ENCODE measurements around the gene RAB43.
"Not testable (repeated sequence)": the region's sequence is repeated elsewhere in the genome, so short reads cannot be mapped to it uniquely, and the experiment has no call there.

The RAB43 gene

DNA sequence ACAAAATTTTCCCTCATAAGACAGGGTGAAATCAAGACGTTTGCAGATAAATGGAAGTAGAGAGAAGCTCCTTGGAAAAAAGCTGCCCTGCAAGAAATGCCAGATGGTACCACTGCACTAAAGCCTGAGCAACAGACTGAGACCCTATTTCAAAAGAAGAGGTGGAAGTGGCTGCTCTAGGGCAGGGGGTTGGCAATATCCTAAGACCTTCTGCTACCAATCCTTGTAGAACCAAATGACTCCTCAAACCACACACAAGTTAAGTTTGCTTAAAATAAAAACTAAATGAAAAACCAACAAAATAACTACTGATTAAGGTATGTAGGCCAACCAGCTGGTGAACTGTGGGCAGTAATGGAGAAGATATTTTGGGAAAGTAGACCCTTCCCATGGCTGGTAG is 21.3 kb downstream of the RAB43 start:
- no peak for DNase-seq (ENCODE audit: low read depth in 4 of 4, low spot score in 1 of 4)

DNA sequence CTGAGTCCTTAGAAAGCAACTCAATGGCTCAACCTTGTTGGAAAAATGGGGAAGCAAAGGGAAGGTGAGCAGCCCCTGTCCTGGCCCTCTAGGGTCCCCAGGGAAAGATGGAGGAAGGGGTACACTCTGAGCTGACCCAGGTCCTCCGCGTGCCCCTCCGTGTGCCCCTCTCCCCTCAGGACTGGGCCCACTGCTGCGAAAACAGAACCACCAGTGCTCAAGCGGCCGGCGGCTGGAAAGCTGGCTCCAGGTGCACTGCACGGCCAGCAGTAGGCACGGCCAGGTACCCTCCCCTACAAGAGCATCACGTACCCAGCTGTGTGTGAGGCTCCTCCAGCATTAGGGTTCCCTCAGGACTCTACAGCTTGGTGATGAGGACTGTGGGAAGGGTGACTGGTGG is 26.3 kb downstream of the RAB43 start:
- no peak for DNase-seq (ENCODE audit: low read depth in 4 of 4, low spot score in 1 of 4)

DNA sequence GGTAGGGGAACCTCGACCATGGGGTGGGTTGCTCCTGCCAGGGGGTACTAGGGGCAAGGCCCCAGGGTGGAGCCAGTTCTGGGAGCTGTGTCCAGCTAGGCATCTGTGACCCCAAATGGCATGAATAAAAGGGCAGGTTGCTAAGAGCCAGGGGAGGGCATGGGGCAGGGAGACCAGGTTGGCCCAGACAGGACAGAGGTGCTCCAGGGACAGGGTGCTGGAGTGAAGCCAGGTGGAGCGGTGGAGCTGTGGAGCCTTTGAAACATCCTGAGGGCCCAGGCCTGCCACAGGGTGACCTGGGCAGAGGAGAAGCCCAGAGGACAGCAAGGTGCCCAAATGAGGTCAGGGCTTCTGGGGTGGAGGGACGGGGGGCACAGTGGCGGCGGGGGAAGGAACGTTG is 33.3 kb downstream of the RAB43 start:
- DNase-seq (ENCODE audit: low read depth in 4 of 4, low spot score in 1 of 4): not testable (repeated sequence)

DNA sequence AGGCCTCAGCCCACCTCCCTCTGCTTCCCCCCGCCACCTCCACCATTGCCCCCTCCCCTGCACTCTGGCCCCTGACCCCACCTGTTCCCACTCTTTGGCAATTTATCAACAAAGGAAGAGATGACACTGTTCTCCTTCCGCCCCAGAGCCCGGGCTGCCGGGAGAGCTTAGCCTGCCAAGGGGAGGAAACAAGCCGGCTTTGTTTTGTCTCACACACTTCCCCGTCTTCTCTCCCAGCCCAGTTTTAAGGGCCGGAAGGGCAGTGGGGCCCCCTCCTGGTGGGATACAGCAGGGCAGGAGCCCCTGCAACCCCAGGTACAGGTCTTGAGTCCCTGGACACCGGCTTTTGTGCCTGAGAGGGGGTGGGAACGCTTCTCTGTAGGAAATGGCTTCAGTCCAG is 33.7 kb downstream of the RAB43 start:
- DNase-seq (ENCODE audit: low read depth in 4 of 4, low spot score in 1 of 4): not testable (repeated sequence)

DNA sequence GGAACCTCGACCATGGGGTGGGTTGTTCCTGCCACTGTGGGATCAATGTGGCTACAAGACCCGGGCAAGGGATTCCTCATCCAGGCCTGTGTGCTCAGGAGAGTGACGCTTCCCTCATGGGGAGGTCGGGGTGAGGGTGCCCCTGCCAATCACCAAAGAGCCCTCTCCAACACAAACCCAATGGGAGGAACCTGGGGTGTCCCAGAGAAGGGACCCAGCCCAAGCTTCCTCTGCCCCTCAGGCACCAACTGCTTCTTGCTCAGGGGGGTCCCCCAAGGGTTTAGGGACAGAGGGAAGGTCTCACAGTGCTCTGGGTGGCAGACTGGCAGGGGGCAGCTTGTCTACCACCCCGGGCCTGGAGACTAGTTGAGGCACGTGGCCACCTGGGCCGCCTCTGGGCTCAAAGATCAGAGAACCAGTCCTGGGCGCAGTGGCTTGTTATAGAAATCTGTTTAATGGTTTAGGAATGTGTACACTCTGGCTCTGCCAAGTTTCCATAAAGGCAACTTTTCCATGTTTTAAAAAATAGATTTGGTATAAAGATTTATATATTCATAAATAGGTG is 34.4 kb downstream of the RAB43 start:
- no peak for DNase-seq (ENCODE audit: low read depth in 4 of 4, low spot score in 1 of 4)

DNA sequence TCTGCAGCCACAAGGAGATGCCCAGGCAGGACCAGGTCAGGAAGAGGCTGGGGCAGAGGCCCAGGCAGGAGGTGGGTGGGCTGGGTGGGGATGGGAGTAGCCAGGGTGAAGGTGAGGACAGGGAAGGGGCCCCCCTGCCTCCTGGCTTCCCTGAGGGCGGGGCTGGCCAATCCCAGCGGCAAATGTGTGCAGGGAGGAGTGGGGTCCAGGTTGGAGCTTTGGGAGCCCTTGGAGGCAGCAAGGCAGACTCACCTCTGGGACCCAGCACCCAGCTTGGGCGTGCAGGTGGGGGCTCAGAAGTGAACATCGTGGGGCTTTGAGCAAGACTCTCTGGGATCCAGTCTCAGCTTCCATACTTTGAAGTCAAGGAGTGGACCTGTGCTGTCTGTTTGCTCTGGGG is 35.8 kb downstream of the RAB43 start:
- no peak for DNase-seq (ENCODE audit: low read depth in 4 of 4, low spot score in 1 of 4)

DNA sequence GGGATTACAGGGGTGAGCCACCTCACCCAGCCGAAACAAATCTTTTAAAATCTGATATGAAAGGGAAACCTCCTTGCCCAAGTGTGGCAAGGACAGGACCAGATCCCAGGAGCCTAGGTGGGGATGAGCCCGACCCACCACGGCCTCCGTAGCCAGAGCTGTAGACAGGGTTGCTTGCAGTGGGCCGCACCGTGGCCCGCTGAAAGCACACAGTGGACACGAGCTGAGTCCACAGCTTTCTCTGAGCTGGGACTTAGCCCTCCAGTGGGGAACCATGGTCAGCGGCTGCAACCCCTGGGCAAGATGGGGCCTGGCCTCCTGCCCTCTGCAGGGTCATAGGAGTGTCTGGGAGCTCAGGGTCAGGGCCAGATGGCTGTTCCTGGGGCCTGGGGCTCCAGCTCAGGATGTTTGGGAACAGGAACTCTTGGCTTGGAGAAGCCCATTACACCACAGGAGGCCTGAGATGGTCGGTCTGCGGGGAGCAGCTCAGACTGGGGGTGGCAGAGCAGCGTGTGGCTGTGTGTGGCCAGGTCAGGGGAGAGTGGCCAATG is 36.4 kb downstream of the RAB43 start:
- DNase-seq (ENCODE audit: low read depth in 4 of 4, low spot score in 1 of 4): no peak

DNA sequence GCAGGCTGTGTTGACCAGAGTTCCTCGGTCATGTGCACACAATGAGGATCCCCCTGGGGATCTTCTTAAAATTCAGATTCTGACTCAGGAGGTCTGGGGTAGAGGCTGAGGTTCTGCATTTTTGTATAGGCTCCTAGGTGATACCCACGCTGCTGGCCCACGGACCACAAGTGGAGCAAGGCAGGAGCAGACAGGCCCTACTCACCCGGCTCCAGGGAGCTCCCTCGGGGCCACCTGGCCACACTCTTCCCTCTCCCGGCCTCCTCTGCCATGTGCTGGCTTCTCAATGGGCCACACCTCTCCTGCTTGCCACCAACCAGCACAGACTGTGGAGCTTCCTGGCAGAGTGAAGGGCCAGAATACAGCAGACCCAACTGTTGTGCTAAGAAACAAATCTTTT is 37.1 kb downstream of the RAB43 start:
- DNase-seq (ENCODE audit: low read depth in 4 of 4, low spot score in 1 of 4): no peak

DNA sequence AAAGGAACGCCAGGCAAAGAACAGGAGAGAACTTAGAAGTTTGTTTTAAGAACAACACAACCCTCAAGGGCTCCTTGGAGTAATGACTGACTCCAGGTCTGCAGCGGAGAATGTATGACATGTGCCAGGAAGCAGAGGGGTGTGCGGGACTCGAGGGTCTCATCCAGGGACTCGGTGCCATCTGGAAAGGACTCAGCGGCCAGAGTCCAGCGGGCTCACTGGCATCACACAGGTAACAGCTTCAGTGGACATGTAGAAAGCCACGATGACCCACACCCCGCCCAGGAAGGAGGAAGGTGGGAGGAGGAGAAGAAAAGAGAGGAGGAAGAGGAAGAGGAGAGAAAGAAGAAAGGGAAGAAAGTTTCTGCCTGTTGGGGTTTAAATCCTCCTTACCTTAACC is 39.6 kb downstream of the RAB43 start:
- DNase-seq (ENCODE audit: low read depth in 4 of 4, low spot score in 1 of 4): no peak

DNA sequence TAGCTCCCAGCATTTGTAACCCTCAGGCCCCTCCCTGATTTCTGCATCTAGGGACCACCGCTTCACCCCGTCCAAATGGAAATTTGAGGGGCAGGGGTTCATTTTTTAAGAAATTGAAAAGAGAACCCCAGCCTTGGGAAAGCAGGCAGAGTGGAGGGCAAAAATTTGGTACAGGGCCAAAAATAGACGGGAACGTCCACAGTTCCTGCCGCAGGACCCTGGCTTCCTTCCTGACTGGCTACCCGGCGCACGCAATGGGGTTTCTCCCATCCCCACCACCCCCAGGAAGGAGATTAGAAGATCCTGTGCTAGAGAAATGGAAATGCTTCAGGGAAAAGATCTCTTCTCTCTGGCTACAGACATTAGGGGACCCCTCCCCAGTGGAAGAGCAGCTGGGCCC is 40.1 kb downstream of the RAB43 start:
- no peak for DNase-seq (ENCODE audit: low read depth in 4 of 4, low spot score in 1 of 4)

DNA sequence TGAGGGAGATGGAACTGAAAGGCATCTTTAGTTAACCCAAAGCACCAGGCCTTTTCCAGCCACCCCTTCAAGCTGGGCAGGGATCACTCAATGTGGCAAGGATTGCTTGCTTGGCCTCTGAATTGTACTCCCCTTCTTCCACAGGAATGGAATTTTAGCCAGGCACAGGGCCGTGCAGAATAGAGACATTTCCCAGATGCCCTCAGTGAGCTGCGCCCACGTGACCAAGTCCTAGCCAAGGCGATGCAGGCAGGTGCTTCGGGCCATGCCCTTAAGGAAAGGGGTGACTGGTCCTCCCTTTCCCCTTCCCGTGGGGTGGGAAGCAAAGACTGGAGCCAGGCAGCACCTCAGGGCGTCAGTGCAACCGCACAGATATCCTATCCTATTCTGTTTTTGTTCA is 43.1 kb downstream of the RAB43 start:
- no peak for DNase-seq (ENCODE audit: low read depth in 4 of 4, low spot score in 1 of 4)

DNA sequence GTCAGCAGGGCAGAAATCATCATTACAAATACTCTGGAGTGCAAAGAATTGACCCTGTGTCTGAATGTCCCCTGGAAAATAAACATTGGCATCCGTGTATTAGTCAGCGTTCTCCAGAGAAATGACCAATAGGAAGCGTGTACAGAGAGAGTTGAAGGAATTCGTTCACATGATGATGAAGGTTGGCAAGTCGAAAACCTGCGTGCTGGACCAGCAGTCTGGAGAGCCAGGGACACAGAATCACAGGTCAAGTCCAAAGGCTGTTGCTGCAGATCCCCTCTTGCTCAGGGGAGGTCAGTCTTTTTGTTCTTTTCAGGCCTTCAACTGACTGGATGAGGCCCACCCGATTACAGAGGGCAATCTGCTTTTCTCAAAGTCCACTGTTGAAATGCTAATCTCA is 44.4 kb downstream of the RAB43 start:
- DNase-seq (ENCODE audit: low read depth in 4 of 4, low spot score in 1 of 4): no peak

DNA sequence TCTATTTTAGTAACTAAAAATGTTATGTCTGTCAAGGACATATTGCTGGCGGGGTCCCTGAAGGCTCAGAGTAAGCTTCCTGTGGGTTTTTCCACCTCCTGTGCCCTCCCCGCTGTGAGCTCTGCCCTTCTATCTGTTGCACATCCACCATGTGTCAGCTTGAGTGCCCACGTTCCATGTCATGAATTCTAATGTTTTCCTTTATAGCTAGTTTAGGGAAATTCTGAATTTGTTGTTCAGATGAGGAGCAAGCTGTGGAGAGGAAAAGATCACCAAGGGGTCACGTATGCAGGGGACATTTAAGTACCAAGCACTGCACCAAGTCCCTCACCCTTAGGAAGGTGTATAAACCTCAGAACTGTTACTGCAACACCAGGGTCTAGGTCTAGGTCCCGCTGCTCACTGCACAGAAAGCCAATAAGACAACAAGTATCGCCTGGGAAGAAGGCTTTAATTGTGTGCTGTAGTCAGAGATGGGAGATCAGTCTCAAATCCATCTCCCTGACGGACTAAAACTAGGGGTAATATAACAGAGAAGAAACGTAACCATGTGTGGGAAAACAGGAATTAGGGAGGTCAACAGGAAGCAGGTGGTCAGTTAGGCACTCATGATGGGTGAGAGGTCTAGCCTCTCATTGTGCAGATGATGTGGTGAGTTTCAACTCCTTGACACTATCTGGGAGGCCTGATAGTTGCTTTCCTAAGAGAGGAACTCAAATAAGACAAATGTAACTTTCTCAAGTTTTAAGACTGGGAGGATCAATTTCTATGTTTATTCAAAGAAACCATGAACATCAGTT is 51.3 kb downstream of the RAB43 start:
- no peak for DNase-seq (ENCODE audit: low read depth in 4 of 4, low spot score in 1 of 4)

DNA sequence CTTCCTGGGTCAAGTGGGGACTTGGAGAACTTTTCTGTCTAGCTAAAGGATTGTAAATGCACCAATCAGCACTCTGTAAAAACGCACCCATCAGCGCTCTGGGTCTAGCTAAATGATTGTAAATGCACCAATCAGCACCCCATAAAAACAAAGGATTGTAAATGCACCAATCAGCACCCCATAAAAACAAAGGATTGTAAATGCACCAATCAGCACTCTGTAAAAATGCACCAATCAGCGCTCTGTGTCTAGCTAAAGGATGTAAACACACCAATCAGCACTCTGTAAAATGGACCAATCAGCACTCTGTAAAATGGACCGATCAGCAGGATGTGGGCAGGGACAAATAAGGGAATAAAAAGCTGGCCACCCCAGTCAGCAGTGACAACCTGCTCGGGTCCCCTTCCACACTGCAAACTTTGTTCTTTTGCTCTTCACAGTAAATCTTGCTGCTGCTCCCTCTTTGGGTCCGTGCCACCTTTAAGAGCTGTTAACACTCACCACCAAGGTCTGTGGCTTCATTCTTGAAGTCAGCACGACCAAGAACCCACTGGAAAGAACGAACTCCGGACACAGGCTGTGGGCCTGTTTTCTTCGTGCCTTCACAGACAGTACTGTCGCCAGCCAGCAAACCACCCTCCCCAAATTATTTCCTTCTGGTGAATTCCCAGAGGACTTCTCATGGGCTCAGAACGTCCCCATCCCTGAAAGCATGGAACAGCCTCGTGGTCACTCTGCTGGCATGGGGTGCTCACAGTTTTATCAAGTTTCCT is 52.1 kb downstream of the RAB43 start:
- DNase-seq (ENCODE audit: low read depth in 4 of 4, low spot score in 1 of 4): not testable (repeated sequence)

DNA sequence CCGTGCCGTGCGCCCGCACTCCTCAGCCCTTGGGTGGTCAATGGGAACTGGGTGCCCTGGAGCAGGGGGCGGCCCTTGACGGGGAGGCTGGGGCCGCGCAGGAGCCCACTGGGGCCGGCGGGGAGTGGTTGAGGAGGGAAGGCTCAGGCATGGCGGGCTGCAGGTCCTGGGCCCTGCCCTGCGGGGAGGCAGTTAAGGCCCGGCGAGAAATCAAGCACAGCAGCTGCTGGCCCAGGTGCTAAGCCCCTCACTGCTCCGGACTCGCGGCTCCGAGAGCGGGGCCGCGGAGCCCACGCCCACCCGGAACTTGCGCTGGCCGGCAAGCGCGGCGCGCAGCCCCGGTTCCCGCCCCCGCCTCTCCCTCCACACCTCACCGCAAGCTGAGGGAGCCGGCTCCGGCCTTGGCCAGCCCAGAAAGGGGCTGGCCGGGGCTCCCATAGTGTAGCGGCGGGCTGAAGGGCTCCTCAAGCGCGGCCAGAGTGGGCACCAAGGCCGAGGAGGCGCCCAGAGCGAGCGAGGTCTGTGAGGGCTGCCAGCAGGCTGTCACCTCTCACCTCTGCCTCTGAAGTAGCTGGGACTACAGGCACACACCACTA is 53.2 kb downstream of the RAB43 start:
- no peak for DNase-seq (ENCODE audit: low read depth in 4 of 4, low spot score in 1 of 4)

DNA sequence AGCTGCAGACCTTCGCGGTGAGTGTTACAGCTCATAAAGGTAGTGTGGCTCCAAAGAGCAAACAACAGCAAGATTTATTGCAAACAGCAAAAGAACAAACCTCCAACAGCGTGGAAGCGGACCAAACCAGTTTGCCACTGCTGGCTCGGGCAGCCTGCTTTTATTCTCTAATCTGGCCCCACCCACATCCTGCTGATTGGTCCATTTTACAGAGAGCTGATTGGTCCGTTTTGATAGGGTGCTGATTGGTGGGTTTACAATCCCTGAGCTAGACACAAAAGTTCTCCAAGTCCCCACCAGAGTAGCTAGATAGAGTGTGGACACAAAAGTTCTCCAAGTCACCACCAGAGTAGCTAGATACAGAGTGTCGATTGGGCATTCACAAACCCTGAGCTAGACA is 53.9 kb downstream of the RAB43 start:
- DNase-seq (ENCODE audit: low read depth in 4 of 4, low spot score in 1 of 4): not testable (repeated sequence)

DNA sequence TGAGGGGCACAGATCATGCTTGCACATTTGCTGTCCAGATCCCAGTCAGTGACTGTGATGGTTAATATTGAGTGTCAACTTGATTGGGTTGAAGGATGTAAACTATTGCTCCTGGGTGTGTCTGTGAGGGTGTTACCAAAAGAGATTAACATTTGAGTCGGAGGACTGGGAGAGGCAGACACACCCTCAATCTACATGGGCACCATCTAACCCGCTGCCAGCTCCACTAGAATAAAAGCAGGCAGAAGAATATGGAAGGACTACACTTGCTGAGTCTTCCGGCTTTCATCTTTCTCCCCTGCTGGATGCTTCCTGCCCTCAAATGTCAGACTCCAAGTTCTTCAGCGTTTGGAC is 55.9 kb downstream of the RAB43 start:
- DNase-seq (ENCODE audit: low read depth in 4 of 4, low spot score in 1 of 4): no peak

DNA sequence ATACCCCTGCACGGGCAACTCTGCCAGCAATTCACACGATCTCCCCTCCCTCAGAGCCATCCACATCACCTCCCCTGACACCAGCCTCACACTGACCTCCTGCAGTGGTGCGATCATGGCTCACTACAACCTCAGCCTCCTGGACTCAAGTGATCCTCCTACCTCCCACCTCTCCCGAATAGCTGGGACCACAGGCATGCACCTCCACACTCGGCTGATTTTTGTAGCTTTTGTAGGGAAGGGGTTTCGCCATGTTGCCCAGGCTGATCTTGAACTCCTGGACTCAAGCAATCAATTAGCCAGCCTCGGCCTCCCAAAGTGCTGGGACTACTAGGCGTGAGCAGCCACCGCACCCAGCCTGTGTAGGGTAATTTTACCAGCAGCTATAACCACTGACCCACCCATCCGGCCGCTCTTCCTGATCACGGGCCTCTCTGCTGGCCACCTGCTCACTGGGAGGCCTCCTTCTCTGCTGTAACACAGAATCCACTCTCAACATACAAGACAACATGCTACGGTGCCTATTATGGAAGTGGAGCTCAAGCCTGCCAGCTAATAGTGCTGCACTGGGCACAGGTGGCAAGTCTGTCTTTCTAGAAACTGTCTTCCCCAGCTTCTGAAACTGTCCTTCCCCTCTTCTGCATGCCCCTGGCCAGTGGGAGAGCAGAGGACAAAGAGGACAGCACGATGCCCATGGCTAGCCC is 56.4 kb downstream of the RAB43 start:
- DNase-seq (ENCODE audit: low read depth in 4 of 4, low spot score in 1 of 4): no peak

DNA sequence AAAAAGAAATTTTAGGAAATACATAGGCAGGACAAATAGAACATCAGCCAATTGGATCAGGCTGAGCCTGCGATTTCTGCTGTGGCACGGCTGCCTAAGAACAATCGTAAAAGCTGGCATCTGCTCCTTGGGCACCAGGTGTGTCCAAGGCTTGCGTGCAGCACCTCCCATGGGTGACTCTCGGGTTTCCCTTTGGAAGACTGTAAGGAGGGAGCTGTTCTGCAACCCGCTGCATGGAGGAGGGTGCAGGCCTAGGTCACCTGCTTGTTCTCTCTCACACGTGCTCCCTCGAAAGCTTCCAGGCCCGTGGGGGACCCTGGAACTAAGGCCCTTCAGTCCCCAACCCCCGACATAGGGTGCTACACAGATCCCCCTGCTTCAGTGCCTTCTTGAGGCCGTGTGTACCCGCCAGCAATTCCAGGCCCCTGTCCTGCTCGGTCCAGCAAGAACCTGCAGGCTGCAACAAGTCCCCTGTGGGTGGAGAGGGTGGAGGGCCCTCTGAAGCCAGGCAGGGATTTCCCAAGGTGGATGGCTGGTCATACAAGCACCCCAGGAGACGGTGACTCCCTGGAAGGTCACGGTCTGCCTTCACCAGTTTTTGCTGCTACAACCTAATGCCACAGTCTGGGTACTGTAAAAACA is 57.6 kb downstream of the RAB43 start:
- no peak for DNase-seq (ENCODE audit: low read depth in 4 of 4, low spot score in 1 of 4)

DNA sequence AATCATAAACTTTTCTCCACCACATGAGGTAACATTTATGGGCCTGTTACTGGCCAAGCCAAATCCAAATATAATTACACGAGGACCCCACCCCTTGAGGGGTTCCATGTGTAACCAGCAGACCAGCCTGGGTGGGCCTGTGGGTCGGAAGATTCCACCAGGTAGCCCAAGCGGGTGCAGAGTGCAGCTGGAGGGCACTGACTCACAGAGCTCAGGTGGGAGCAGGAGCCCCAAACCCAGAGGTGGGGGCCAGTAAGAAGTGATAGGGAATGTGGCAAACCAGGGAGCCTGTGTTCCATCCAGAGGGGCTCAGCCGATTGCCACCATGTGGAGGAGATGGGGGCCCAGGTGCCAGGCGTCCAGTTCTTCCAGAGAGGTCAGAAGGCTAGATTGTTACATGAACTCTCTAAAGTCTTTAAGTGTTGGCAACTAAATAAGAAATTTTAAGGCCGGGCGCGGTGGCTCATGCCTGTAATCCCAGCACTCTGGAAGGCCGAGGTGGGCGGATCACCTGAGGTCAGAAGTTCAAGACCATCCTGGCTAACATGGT is 58.4 kb downstream of the RAB43 start:
- DNase-seq (ENCODE audit: low read depth in 4 of 4, low spot score in 1 of 4): no peak

Data from stimulated activated CD4-positive, alpha-beta T cell treated with anti-CD3 and anti-CD28 coated beads, Interleukin-1b, Interleukin-23, amount 100 ng/mL, for 24 hours (primary cell).